ENCODE results near the gene LAMB4.

GRCh38 chr7:108099713-108100112 is 30.4 kb downstream of the LAMB4 start:
- TF ChIP-seq CTCF (IDR thresholded peaks at IDR 0.05; ENCODE audit: low read length) (no peak), EZH2 (optimal IDR thresholded peaks at IDR 0.05; ENCODE audit: low read depth, low read length) (no peak)
